ENCODE measurements around the gene CXCL16.
"Not testable (repeated sequence)": the region's sequence is repeated elsewhere in the genome, so short reads cannot be mapped to it uniquely, and the experiment has no call there.

The CXCL16 gene

DNA sequence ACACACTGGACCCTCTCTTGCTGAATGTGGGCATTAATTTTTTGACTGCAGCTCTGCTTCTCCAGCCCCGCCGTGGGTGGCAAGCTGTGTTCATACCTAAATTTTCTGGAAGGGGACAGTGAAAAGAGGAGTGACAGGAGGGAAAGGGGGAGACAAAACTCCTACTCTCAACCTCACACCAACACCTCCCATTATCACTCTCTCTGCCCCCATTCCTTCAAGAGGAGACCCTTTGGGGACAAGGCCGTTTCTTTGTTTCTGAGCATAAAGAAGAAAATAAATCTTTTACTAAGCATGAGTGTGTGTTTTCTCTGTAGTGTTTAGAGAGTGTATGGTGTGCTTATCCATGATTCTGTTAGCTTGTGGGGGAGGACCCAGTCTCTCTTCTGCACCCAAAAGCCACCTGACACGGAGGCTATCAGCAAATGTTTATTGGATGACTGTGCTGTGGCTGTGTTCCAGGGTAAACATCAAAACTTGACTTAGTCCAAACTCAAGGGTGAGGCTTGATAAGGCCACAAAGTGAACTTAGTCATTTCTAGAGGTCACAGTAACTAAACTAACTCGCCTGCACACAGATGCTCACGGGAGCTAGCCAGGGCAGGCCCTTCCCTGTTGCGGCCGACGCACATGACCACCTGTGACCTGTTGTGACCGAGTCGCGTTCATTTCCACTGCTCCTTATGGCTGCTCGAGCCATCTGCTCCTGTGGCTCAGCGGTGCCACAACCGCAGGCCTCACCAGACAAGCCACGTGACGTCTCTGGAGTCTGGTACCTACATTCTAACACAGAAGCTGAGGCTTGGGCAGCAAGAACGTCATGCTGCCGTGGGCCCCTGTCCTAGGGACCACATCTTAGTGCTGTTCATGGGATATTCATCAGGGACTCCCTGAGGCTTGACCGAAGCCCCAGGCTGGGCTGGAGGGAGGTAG is 18.3 kb downstream of the CXCL16 start:
- no peak for DNase-seq (ENCODE audit: low read depth in 2 of 2)

DNA sequence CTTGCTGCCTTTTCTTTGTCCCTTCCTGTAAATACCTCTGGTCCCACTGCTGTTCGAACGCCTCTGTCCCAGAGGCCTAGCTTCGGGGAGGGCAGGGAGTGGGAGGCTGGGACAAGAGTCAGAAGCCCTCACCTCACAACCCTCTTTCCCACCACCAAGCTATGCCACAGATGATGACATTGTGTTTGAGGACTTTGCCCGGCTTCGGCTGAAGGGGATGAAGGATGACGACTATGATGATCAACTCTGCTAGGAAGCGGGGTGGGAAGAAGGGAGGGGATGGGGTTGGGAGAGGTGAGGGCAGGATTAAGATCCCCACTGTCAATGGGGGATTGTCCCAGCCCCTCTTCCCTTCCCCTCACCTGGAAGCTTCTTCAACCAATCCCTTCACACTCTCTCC is 18.9 kb downstream of the CXCL16 start:
- no peak for DNase-seq (ENCODE audit: low read depth in 2 of 2)

DNA sequence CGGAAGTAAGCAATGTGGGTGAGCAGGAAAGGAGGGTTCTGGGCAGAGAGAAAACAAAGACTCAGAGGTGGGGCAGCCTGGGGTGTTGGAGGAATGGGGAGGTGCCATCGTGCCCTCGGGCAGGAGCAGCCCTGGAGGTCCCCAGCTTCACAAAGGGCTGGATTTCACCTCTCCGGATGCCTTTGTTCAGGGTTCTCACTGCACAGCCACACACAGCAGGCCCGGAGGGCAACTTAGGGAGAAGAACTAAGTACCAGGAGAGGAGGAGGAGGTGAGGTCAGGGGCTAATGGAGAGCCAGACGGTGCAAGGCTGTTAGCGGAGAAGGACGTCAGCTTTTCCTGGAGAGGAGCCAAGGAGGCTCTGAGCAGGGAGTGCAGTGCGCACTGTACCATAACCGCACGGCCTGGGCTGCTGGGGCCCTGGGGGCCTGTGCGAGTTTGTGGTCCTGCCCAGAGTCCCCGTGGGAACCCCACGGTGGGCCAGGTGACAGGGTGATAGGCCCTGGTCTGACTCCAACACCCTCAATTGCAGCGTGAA is 20.0 kb downstream of the CXCL16 start:
- no peak for DNase-seq (ENCODE audit: low read depth in 2 of 2)

DNA sequence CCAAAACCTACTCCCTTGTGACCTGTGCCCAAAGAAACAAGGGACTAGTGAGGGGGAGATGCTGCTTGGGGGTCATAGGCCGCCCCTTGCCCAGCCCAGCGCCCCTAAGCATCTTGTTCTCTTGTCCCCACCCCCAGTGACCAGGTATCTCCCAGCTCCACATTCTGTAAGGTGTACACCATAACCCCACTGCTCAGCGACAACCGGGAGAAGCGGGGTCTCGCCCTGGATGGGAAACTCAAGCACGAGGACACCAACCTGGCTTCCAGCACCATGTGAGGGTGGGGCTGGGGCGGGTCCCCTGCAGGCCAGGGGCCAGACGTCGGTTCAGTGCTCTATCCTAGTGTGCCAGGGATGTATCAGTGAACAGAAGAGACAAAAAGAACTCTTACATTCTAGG is 20.6 kb downstream of the CXCL16 start:
- no peak for DNase-seq (ENCODE audit: low read depth in 2 of 2)

DNA sequence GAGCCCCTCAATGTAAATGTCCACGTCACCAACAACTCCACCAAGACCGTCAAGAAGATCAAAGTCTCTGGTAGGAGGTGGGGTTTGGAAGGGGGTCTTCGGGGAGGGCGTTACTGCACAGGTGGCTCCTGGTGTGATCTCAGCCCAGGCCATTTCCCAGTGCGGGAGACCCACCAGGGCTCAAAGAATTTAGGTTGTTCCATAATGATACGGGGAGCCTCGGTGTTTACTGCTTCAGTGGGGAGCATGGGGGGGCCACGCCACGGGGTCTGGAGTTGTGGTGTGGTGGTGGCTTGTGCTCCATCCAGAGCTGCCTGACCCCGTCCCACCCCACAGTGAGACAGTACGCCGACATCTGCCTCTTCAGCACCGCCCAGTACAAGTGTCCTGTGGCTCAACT is 21.5 kb downstream of the CXCL16 start:
- DNase-seq (ENCODE audit: low read depth in 2 of 2), result no peak

DNA sequence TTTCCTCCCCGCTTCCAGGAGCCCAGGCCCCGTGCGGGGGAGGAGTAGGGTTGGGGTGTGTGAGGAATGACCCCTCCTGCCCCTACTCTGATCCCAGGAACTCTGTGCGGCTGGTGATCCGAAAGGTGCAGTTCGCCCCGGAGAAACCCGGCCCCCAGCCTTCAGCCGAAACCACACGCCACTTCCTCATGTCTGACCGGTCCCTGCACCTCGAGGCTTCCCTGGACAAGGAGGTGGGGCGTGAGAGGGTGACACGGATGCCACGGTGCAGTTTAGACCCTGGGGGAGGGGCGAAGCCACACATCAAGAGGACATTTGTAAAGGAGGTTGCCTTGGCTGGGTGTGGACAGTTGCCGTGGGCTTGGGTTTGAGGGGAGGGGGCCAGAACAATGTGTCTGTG is 21.9 kb downstream of the CXCL16 start:
- no peak for DNase-seq (ENCODE audit: low read depth in 2 of 2)

DNA sequence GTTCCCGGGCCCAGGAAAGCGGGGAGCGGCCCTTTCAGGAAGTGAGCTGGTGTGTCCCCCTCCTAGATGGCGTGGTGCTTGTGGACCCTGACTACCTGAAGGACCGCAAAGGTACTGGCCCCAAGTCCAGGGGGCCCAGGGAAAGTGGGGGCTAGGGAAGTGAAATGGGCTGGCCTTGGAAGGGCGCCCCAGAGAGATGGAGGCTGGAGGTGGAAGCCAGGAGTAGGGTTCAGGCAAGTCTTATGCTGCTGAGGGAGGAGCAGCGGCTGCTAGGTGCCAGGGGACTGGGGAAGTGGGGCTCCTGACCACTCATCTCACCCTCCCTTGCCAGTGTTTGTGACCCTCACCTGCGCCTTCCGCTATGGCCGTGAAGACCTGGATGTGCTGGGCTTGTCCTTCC is 23.6 kb downstream of the CXCL16 start:
- no peak for DNase-seq (ENCODE audit: low read depth in 2 of 2)

DNA sequence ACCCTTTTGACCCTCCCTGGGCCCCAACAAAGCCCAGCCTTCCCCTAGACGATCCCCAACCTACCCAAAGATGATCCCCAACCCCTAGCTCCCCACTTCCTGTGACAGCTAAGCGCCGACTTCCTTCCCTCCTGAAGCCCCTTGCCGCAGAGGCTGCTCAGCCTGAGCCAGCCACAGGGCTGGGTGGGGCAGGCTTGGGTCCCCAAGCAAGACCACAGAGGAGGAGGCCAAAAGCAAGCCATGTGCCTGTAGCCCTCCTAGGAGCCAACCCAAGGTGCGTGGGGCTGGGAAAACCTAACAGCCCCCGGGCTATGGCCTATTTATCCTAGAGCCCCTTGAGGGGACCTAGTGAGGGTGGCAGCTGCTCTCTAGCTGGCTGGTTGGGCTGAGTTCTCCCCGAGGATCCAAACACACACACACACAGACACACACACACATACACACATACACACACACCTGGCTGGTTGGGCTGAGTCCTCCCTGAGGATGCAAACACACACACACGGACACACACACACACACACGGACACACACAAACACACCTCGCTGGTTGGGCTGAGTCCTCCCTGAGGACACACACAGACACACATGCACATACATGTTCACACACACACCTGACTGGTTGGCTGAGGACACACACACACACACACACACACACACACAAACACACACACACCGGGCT is 24.5 kb downstream of the CXCL16 start:
- DNase-seq (ENCODE audit: low read depth in 2 of 2), result no peak

DNA sequence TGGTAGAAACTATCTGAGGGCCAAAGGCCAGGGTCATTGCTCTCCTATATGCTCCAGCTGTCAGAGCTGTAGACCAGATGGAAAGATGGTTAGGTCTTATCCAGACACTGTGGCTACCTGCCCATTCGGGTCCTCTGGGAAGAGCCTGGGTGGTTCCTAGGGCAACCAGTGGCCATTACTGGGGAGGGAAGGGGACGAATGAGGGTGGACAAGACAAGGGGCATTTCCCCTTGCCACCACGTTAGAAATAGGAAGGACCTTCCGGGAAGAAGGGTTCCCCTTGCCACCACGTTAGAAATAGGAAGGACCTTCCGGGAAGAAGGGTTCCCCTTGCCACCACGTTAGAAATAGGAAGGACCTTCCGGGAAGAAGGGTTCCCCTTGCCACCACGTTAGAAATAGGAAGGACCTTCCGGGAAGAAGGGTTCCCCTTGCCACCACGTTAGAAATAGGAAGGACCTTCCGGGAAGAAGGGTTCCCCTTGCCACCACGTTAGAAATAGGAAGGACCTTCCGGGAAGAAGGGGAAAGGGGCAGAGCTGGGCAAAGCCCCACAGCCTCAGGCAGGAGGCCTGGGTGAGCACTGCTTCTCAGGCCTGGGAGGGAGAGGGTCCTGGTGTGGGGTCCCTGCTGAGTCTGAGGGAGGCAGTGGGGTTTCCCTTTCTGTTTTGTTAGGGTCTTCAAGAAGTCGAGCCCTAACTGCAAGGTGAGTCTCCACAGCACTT is 25.2 kb downstream of the CXCL16 start:
- not testable (repeated sequence) for DNase-seq (ENCODE audit: low read depth in 2 of 2)

DNA sequence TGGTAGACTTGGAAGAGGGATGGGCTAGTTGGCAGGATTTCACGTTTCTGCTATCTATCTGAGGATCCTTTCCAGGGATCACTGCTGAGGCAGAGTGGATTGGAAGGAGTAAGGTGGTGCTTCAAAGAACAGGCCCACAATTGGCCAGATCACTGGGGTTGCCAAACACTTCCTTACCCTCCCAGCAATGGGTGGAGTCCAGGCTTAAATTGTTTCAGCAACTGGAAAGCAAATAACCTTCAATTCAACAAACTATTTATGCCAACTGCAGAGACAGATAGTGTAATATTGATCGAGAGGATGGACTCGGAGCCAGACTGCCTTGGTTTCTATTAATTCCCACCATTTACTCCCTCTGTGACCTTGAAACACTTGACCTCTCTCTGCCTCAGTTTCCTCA is 27.2 kb downstream of the CXCL16 start:
- DNase-seq (ENCODE audit: low read depth in 2 of 2), result no peak

DNA sequence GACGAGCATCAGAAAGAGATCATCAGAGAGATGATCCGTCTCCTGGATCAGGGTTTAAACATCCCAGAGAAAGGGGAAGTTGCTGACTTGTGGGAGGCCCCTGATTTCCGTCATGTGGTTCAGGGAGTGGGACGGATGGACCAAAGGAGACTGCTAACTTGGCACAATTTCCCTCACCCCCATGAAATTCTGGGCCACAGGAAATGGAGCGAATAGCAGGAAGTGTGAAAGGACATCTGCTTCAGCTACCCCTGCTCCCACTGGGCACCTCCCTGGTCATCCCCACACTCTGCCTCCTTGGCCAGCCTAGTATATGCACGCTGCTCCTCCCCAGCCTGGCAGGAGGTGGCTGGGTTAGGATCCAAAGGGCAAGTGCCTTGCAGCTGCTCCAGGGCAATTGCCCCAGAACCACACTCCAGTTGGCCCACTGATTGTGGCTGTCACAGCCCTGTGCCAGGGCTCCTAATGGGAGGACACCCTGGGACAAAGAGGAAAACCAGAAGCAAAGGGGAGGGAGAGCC is 28.0 kb downstream of the CXCL16 start:
- no peak for DNase-seq (ENCODE audit: low read depth in 2 of 2)

DNA sequence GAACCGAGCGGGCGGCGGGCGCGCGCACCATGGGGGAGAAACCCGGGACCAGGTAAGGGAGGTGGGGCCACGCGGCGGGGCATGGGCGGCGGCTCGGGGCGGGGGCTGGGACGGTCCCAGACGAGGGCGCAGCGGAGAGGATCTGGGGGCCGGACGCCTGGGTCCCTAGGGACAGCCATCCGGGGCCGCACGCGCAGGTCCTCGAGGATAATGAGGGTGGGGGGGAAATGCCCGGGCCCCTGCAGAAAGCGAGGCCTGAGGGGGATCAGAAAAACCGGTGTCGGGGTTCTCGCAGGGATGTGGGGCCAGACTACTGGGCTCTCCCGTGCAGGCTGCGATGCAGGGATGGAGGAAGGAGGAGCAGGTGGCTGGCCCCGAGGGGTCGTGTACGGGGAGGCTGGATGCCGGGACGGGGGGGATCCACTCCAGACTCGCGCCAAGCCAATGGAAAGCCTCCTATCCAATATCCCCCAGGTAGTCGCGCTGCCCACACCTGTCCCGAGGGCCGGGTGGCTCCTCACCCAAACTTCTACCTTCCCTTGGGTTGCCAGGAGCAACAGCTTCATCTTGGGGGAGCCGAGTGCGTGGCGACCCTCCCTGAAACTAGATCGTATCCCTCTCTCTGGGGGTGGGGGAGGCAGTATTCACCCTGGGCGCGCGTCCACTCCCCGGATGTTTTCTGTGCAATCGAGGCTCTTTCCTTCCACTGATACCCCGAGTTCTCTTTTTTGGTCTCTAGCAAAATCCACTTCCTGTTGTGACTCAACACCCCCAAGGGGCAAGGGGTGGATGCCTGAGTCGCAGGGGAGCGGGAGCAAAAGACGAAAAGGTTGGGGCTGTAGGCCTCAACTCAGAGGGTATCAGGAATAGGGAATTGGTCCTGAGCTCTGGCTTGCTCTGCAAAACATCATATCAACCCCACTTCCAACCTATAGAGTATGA is 28.8 kb downstream of the CXCL16 start:
- no peak for DNase-seq (ENCODE audit: low read depth in 2 of 2)

DNA sequence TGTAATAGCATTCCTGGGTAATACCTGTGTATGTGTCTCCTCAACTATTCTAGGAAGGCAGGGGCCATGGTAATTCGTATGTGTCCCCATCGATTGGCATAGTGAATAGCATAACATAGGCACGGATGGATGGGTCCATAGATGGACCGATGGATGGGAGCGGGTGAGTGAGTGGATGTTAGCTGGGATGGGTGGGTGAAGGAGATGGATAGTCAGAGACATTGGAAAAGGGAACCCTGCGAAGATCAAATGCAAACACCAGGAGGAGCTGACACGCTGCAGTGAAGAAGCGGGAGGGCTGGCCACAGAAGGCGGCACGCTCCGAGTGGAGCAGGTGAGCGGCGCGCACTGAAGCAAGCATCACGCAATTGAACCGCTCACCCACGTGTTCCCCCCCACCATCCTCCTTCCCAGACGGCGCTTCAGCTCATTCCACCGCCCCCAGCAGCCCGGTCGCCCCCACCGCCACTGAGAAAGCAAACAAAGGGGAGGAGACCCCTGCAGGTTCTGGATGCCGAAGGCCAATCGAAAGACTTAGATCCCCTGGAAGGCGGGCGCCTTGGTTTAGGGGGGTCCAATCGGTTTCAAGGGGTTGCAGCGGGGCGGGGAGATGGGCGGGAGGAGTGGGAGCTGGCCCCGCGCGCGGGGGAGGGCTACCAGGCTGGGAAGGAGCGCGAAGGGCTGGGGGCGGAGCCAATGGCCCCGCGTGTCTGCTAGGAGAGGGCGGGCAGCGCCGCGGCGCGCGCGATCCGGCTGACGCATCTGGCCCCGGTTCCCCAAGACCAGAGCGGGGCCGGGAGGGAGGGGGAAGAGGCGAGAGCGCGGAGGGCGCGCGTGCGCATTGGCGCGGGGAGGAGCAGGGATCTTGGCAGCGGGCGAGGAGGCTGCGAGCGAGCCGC is 29.7 kb downstream of the CXCL16 start, which contains the start of gene ARRB2:
ARRB2 (plus strand) TSS at position 839 of the 899 bp plus-strand sequence. CDS start 90 bp downstream, outside the sequence.
- DNase-seq (ENCODE audit: low read depth in 2 of 2), result peak; percentile 95 to 97

DNA sequence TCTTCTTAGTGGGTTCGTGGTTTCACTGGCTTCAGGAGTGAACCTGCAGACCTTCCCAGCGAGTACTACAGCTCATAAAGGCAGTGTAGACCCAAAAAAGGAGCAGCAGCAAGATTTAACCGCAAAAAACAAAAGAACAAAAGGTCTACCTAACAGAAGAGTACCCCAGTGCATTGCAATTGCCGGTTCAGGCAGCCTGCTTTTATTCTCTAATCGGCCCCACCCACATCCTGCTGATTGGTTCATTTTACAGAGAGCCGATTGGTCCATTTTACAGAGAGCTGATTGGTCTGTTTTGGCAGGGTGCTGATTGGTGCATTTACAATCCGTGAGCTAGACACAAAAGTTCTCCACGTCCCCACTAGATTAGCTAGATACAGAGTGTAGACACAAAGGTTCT is 31.3 kb downstream of the CXCL16 start:
- no peak for DNase-seq (ENCODE audit: low read depth in 2 of 2)

DNA sequence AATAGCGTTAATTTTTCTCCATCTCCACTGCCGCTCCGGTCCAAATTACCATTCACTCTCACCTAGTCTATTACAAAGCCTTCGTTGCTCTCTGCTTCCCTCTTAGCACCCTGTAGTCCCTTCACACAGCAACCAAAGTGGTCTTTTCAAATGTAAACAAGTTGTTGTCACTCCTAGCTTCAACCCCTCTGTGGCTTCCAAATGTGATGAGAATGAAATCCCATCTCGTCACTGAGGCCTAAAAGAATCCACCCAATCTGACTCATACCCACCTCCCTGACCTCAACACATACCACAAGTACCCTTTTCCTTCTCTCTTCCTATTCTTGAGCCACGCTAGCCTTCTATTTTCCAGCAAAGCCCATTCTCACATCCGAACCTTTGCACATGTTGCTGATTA is 33.6 kb downstream of the CXCL16 start:
- no peak for DNase-seq (ENCODE audit: low read depth in 2 of 2)

DNA sequence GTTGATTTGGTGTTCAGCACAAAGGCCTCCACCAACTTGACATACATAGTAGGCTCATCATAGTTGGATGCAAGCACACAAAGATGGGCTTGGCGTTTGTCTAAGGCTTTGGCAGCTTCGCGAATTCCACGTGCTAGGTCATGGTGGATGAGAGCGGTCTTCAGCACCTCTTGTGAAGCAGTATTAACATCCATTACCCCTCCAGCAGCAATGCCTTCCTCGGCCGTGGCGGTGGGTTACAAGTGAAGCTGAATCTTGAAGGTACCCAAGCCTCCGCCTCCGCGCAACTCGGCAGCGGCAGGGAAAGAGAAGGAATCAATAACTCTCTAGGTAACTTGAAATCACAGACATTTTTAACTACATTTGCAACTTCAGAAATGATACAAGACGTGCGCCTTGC is 34.7 kb downstream of the CXCL16 start:
- no peak for DNase-seq (ENCODE audit: low read depth in 2 of 2)

DNA sequence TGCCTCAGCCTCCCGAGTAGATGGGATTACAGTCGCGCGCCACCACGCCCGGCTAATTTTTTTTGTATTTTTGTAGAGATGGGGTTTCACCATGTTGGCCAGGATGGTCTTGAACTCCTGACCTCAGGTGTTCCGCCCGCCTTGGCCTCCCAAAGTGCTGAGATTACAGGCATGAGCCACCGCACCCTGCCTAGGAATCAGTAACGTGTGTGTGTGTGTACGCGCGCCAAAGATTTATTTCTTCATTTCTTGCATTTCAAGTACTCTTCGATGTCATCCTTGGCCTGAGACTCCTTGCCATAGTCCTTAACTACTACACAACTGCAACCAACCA is 35.2 kb downstream of the CXCL16 start:
- not testable (repeated sequence) for DNase-seq (ENCODE audit: low read depth in 2 of 2)

DNA sequence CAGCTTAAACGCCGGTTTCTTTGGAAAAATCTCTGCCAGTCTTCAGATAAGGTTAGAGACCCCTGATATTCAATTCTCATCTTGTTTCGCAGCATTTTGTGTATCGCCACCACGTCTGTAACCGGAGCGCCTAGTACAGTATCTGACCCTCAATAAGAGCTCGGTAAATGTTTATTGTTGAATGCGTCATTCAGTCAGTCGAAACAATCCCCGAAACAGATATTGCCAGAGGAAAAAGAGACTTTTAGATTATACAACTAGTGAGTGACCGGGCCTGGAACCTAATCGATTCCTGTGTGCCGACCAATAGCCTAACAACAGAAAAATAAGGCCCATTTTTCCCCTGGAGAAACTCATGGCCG is 36.4 kb downstream of the CXCL16 start:
- DNase-seq (ENCODE audit: low read depth in 2 of 2), result no peak

DNA sequence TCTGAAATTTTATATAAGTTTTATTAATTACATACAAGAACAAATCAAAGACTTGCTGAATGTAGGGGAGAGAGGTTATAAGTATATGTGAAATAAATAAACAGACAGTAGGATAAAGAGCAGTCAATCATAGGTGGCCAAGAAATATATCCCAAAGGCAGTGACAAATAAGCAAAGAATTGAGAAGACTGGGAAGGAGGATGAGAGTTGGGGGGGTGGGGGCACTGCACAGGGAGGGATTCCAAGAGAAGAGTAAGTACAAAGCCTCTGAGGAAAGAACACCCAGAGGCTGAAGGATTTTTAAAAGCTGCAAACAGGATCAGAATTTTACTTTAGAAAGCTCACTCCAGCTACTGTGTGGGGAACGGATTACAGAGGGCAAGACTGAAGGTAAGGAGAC is 38.6 kb downstream of the CXCL16 start:
- no peak for DNase-seq (ENCODE audit: low read depth in 2 of 2)
